DOHH2 (cell line): Measurements from ENCODE around the gene RNF130.

Experiments
- EZH2phosphoT487 ChIP-seq: fragments of 200-600 bp; sonication (generic); IDR thresholded peaks from 2 replicates; pipeline ENCODE4 v1.6.1; 2017; ENCODE audit warnings: borderline replicate concordance, mild to moderate bottlenecking, antibody characterized with exemption, low read length, moderate library complexity, mixed read lengths
- TF ChIP-seq, protein P1 (sequence below): fragments of 200-600 bp; sonication (generic); IDR thresholded peaks from one replicate; pipeline ENCODE4 v1.5.1; 2014; ENCODE audit warnings: antibody characterized with exemption, mild to moderate bottlenecking, low read depth, low read length; ENCODE audit not compliant: poor library complexity, severe bottlenecking

DNA sequence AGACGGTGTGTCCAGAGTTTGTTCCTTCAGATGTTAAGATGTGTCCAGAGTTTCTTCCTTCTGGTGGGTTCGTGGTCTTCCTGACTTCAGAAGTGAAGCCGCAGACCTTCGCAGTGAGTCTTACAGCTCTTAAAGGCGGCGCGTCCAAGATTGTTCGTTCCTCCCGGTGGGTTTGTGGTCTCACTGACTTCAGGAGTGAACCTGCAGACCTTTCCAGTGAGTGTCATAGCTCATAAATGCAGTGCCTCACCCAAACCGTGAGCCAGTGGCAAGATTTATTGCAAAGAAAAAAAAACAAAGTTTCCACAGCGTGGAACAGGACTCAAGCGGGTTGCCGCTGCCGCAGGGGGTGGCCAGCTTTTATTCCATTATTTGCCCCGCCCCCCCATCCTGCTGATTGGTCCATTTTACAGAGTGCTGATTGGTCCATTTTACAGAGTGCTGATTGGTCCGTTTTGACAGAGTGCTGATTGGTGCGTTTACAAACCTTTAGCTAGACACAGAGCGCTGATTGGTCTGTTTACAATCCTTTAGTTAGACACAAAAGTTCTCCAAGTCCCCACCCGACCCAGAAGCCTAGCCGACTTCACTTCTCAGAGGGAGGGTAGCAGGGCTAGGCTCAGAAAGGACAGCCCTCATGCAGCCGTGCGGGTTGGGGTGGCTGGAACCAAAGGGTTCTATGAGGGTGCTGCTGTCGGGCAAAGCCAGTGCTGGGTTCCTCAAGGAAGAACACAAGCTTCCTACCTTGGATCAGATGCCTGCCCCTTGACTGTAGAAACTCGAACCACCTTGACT is 9.1 kb upstream of the RNF130 start:
- TF ChIP-seq, protein P1, sequence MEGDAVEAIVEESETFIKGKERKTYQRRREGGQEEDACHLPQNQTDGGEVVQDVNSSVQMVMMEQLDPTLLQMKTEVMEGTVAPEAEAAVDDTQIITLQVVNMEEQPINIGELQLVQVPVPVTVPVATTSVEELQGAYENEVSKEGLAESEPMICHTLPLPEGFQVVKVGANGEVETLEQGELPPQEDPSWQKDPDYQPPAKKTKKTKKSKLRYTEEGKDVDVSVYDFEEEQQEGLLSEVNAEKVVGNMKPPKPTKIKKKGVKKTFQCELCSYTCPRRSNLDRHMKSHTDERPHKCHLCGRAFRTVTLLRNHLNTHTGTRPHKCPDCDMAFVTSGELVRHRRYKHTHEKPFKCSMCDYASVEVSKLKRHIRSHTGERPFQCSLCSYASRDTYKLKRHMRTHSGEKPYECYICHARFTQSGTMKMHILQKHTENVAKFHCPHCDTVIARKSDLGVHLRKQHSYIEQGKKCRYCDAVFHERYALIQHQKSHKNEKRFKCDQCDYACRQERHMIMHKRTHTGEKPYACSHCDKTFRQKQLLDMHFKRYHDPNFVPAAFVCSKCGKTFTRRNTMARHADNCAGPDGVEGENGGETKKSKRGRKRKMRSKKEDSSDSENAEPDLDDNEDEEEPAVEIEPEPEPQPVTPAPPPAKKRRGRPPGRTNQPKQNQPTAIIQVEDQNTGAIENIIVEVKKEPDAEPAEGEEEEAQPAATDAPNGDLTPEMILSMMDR: no peak
- TF ChIP-seq EZH2phosphoT487: no peak
